Retinal pigment epithelial cell (primary cell): ENCODE data around the gene MICALL1.

ENCODE experiments used
- DNase-seq: peaks from one replicate; pipeline ENCODE4 v3.0.0-alpha.2; 2010; ENCODE audit warnings: low read depth
- H3K4me3 ChIP-seq: 2 replicates; pipeline ENCODE4 v1.5.1; 2011; ENCODE audit warnings: mild to moderate bottlenecking, low read length, control low read depth, moderate library complexity
- CTCF ChIP-seq: conservative IDR thresholded peaks from 2 replicates; pipeline ENCODE4 v1.5.1; 2011; ENCODE audit warnings: low read depth, low read length, control low read depth, inconsistent platforms

MICALL1 gene

GRCh38 chr22:37905534-37906363 is at the start of gene MICALL1:
Gene MICALL1 (plus strand): TSS chr22:37906297. CDS start chr22:37906423, 126 bp downstream.
- no peak for DNase-seq
- TF ChIP-seq CTCF = no peak
- H3K4me3 ChIP-seq = peak within 1 kb of the TSS; percentile 77

- H3K4me3 ChIP-seq = no peak overlapping the region
- no peak for DNase-seq
- no peak for TF ChIP-seq CTCF
These were observed 45.2 kb upstream of the MICALL1 start for GRCh38 chr22:37860796-37861421.

GRCh38 chr22:37862570-37863325 is 43.3 kb upstream of the MICALL1 start:
- no peak for TF ChIP-seq CTCF
- no peak for DNase-seq
- H3K4me3 ChIP-seq = no peak overlapping the region

GRCh38 chr22:37865510-37865909 is 40.6 kb upstream of the MICALL1 start:
- no peak for DNase-seq
- no peak for TF ChIP-seq CTCF
- H3K4me3 ChIP-seq = no peak overlapping the region

GRCh38 chr22:37870273-37870672 is 35.8 kb upstream of the MICALL1 start:
- no peak overlapping the region for H3K4me3 ChIP-seq
- no peak for TF ChIP-seq CTCF
- no peak for DNase-seq

- no peak overlapping the region for H3K4me3 ChIP-seq
- TF ChIP-seq CTCF = no peak
- no peak for DNase-seq
These were observed 25.2 kb upstream of the MICALL1 start for GRCh38 chr22:37880668-37881440.
